H1 (cell line): Measurements from ENCODE around the gene PDZD4.

Experiments used
- CBX8 ChIP-seq: fragments of 300-800, 300-1000 bp; sonication (generic); IDR thresholded peaks from 2 replicates; pipeline ENCODE4 v1.7.1; 2016; ENCODE audit warnings: low read depth, low read length, borderline replicate concordance
- EZH2 ChIP-seq: fragments of 200-600 bp; sonication (generic); IDR thresholded peaks from 2 replicates; pipeline ENCODE4 v1.7.1; 2012; ENCODE audit warnings: low read depth, mild to moderate bottlenecking, moderate library complexity, low read length, inconsistent platforms; ENCODE audit not compliant: severe bottlenecking
- GTF2F1 ChIP-seq: IDR thresholded peaks from 2 replicates; pipeline ENCODE4 v1.6.1; 2012; ENCODE audit warnings: low read depth, low read length, improper control_type of control experiment, borderline replicate concordance
- POLR2A ChIP-seq, 2 experiments: IDR thresholded peaks; 1 replicate in 1 of 2; 2 replicates in 1 of 2; pipeline ENCODE4 v1.6.1; 2011; ENCODE audit warnings: low read depth in 2 of 2, low read length in 2 of 2, mild to moderate bottlenecking in 2 of 2; ENCODE audit errors: control extremely low read depth in 1 of 2
- POLR2AphosphoS5 ChIP-seq: IDR thresholded peaks from 2 replicates; pipeline ENCODE4 v1.6.1; 2011; ENCODE audit warnings: low read depth, low read length
- RFX5 ChIP-seq: IDR thresholded peaks from 2 replicates; pipeline ENCODE4 v1.6.1; 2011; ENCODE audit warnings: low read depth, low read length, improper control_type of control experiment, borderline replicate concordance
- SP1 ChIP-seq: IDR thresholded peaks from 2 replicates; pipeline ENCODE4 v1.6.1; 2011; ENCODE audit warnings: low read depth, low read length
- SP4 ChIP-seq: IDR thresholded peaks from 2 replicates; pipeline ENCODE4 v1.6.1; 2012; ENCODE audit warnings: low read length, inconsistent platforms
- ZNF274 ChIP-seq: IDR thresholded peaks from 2 replicates; pipeline ENCODE4 v1.7.0; 2012; ENCODE audit warnings: low read length, borderline replicate concordance; ENCODE audit errors: extremely low read depth
- TF ChIP-seq, protein P1 (sequence below), 3 experiments: IDR thresholded peaks; 1 replicate in 2 of 3; 2 replicates in 1 of 3; pipeline versions ENCODE4 v1.5.1 to v1.6.1; 2011; ENCODE audit warnings: low read length in 3 of 3, mild to moderate bottlenecking in 3 of 3, inconsistent platforms in 2 of 3, low read depth in 1 of 3, moderate library complexity in 1 of 3; ENCODE audit not compliant: insufficient read depth in 1 of 3; ENCODE audit errors: control extremely low read depth in 1 of 3
- TF ChIP-seq, protein P2 (sequence below): IDR thresholded peaks from 2 replicates; pipeline ENCODE4 v1.6.1; 2011; ENCODE audit warnings: low read length, improper control_type of control experiment

DNA sequence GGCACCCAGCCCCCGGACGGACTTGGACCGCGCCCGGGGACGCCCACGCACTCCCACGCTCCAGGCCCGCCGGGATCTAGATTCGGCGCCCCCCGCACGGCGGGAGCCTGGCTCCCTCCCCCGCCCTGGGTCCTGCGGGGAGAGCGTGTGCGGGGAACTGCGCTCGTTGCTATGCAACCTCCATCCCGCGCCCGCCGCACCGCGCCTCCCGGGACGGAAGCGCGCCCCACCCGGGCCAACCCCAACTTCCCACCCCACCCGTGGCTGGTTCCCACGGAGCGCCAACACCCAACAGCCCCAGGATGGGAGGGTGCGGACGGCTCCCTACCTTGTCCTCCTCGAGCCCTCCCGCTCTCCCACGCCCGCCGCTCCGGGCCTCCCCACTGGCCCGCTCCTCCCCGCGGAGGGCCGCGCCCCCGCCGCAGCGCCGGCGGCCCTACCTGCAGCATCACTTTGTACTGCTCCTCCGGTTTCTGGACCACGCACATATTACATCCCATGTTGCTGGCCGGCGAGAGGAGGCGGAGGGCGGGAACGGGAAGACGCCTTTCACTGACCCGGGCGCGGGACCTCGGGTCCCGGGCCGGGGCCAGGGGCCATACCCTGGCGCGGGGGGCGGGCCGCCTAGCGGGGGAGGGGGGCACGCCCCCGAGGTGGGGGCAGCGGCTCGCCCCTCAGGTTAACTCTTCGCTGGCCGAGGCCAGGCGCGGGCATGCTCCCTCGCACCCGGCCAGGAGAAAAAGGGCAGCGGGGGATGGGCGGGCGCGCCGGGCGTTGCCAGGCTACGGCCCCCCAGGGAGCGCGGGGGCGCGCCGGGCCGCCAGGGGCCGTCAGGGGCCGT lies at the start of gene PDZD4:
- TF ChIP-seq ZNF274 (no peak), POLR2A (IDR thresholded peaks at IDR 0.05; ENCODE audit: control extremely low read depth in 1 of 2, low read depth in 2 of 2, low read length in 2 of 2) (no peak; a peak in 1 of 3 replicates), POLR2AphosphoS5 (no peak), RFX5 (no peak), CBX8 (no peak), SP1 (no peak), EZH2 (no peak), GTF2F1 (no peak), SP4 (no peak)
- TF ChIP-seq, protein P1, sequence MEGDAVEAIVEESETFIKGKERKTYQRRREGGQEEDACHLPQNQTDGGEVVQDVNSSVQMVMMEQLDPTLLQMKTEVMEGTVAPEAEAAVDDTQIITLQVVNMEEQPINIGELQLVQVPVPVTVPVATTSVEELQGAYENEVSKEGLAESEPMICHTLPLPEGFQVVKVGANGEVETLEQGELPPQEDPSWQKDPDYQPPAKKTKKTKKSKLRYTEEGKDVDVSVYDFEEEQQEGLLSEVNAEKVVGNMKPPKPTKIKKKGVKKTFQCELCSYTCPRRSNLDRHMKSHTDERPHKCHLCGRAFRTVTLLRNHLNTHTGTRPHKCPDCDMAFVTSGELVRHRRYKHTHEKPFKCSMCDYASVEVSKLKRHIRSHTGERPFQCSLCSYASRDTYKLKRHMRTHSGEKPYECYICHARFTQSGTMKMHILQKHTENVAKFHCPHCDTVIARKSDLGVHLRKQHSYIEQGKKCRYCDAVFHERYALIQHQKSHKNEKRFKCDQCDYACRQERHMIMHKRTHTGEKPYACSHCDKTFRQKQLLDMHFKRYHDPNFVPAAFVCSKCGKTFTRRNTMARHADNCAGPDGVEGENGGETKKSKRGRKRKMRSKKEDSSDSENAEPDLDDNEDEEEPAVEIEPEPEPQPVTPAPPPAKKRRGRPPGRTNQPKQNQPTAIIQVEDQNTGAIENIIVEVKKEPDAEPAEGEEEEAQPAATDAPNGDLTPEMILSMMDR (IDR thresholded peaks at IDR 0.05; ENCODE audit: control extremely low read depth in 1 of 3, insufficient read depth in 1 of 3, low read depth in 1 of 3, low read length in 3 of 3) = no peak
- TF ChIP-seq, protein P2, sequence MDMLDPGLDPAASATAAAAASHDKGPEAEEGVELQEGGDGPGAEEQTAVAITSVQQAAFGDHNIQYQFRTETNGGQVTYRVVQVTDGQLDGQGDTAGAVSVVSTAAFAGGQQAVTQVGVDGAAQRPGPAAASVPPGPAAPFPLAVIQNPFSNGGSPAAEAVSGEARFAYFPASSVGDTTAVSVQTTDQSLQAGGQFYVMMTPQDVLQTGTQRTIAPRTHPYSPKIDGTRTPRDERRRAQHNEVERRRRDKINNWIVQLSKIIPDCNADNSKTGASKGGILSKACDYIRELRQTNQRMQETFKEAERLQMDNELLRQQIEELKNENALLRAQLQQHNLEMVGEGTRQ = no peak
